ENCODE results near the gene TBCD.

TBCD gene

GRCh38 chr17:82718986-82719685, 32.7 kb upstream of the TBCD start:
- no peak overlapping the region for H3K4me3 ChIP-seq (replicated peaks in 1 of 2; ENCODE audit: low read depth in 2 of 2, low read length in 2 of 2)
- TF ChIP-seq CTCF (IDR thresholded peaks at IDR 0.05; ENCODE audit: low read depth, low read length): no peak
- no peak for DNase-seq (ENCODE audit: low read depth in 2 of 2)

GRCh38 chr17:82720204-82720603, 31.7 kb upstream of the TBCD start:
- TF ChIP-seq CTCF (IDR thresholded peaks at IDR 0.05; ENCODE audit: low read depth, low read length): no peak

GRCh38 chr17:82722341-82723013, 29.4 kb upstream of the TBCD start:
- H3K4me3 ChIP-seq (replicated peaks in 1 of 2; ENCODE audit: low read depth in 2 of 2, low read length in 2 of 2): no peak overlapping the region
- TF ChIP-seq CTCF (IDR thresholded peaks at IDR 0.05; ENCODE audit: low read depth, low read length): no peak
- DNase-seq (ENCODE audit: low read depth in 2 of 2): no peak

More at GRCh38 chr17:82720204-82720603, 31.7 kb upstream of the TBCD start:
- no peak overlapping the region for H3K4me3 ChIP-seq (replicated peaks in 1 of 2; ENCODE audit: low read depth in 2 of 2, low read length in 2 of 2)
- DNase-seq (ENCODE audit: low read depth in 2 of 2): no peak

GRCh38 chr17:82723169-82723807, 28.6 kb upstream of the TBCD start:
- no peak for TF ChIP-seq CTCF (IDR thresholded peaks at IDR 0.05; ENCODE audit: low read depth, low read length)
- DNase-seq (ENCODE audit: low read depth in 2 of 2): no peak
- H3K4me3 ChIP-seq (replicated peaks in 1 of 2; ENCODE audit: low read depth in 2 of 2, low read length in 2 of 2): no peak overlapping the region

GRCh38 chr17:82726427-82726826, 25.4 kb upstream of the TBCD start:
- no peak overlapping the region for H3K4me3 ChIP-seq (replicated peaks in 1 of 2; ENCODE audit: low read depth in 2 of 2, low read length in 2 of 2)
- no peak for TF ChIP-seq CTCF (IDR thresholded peaks at IDR 0.05; ENCODE audit: low read depth, low read length)
- DNase-seq (ENCODE audit: low read depth in 2 of 2): no peak

- DNase-seq (ENCODE audit: low read depth in 2 of 2): no peak
- no peak for TF ChIP-seq CTCF (IDR thresholded peaks at IDR 0.05; ENCODE audit: low read depth, low read length)
- no peak overlapping the region for H3K4me3 ChIP-seq (replicated peaks in 1 of 2; ENCODE audit: low read depth in 2 of 2, low read length in 2 of 2)
Measured at GRCh38 chr17:82729479-82730260, 22.2 kb upstream of the TBCD start.

Data from cardiac fibroblast (primary cell).